Right atrium auricular region (tissue), 2 donors: ENCODE results near the gene RASGRP3. TPM values are rescaled to one million over a fixed set of nuclear protein-coding genes. Genes with fewer than 3 reads are reported as not detected.

Experiments used
- DNase-seq: peaks from one replicate; pipeline ENCODE4 v3.0.0-alpha.2; 2019; ENCODE audit warnings: low spot score
- H3K27ac ChIP-seq, 2 donors: fragments of 200-600 bp; sonication (generic); 1 replicate in 1 of 2; 2 replicates in 1 of 2; pipeline ENCODE4 v1.5.1; 2016 to 2019
- H3K27me3 ChIP-seq, 2 donors: fragments of 200-600 bp; sonication (generic); one replicate each; pipeline versions ENCODE4 v1.5.1 to v1.6.0; 2017 to 2019
- H3K36me3 ChIP-seq: fragments of 200-600 bp; sonication (generic); one replicate; pipeline ENCODE4 v1.5.1; 2016
- H3K4me1 ChIP-seq, 2 donors: fragments of 200-600 bp; sonication (generic); one replicate each; pipeline versions ENCODE4 v1.5.1 to v1.6.0; 2017 to 2019
- H3K4me3 ChIP-seq, 2 donors: fragments of 200-600 bp; sonication (generic); 1 replicate in 1 of 2; 2 replicates in 1 of 2; pipeline ENCODE4 v1.5.1; 2017 to 2019; ENCODE audit warnings: mild to moderate bottlenecking in 1 of 2, moderate library complexity in 1 of 2
- H3K9me3 ChIP-seq, 2 donors: fragments of 200-600 bp; sonication (generic); one replicate each; pipeline ENCODE4 v1.5.1; 2019
- total RNA-seq, 2 donors: library from RNA; depleted of rRNA; stranded (reverse); fragments of >200 nt; gene quantifications; one replicate each; pipeline ENCODE4 v1.1.0, GENCODE V29; 2016
- TF ChIP-seq, protein P1 (sequence below), 2 donors: fragments of 200-600 bp; sonication (generic); IDR thresholded peaks; one replicate each; pipeline ENCODE4 v1.5.1; 2019; ENCODE audit warnings: antibody characterized with exemption in 2 of 2

RASGRP3 gene
- total RNA-seq, 2 donors from 2014 or later = 50.0 to 56.3 TPM

DNA sequence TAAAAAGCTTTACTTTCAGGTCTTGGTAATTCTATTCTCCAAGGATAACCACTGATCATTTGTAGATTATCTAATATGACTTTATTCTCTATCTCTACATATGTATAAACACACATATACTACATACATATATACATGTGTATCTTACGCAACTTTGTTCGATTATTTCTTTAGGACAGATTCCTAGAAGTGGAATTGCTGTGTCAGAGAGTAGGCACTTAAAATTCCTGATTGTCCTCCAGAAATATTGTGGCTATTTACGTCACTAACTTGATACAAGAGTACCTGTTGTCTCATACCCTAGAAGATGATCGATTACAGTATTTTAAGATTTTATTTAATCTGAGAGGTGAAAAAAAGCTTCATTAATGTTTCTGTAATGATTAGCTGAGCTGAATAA, 64.8 kb downstream of the RASGRP3 start:
- Histone ChIP-seq H3K27ac (no peak overlapping the region), H3K4me1 (no peaks in the 10 kb centered on the region), H3K4me3 (no peak overlapping the region), H3K27me3 (no peaks in the 10 kb centered on the region), H3K9me3 (no peaks in the 10 kb centered on the region), H3K36me3 (peaks cover 13% of the 10 kb centered on the region)
- TF ChIP-seq, protein P1, sequence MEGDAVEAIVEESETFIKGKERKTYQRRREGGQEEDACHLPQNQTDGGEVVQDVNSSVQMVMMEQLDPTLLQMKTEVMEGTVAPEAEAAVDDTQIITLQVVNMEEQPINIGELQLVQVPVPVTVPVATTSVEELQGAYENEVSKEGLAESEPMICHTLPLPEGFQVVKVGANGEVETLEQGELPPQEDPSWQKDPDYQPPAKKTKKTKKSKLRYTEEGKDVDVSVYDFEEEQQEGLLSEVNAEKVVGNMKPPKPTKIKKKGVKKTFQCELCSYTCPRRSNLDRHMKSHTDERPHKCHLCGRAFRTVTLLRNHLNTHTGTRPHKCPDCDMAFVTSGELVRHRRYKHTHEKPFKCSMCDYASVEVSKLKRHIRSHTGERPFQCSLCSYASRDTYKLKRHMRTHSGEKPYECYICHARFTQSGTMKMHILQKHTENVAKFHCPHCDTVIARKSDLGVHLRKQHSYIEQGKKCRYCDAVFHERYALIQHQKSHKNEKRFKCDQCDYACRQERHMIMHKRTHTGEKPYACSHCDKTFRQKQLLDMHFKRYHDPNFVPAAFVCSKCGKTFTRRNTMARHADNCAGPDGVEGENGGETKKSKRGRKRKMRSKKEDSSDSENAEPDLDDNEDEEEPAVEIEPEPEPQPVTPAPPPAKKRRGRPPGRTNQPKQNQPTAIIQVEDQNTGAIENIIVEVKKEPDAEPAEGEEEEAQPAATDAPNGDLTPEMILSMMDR (IDR thresholded peaks at IDR 0.05) = no peak
- DNase-seq = no peak

GRCh38 chr2:33550206-33550605, 73.8 kb downstream of the RASGRP3 start:
- TF ChIP-seq, protein P1 (IDR thresholded peaks at IDR 0.05) = no peak
- DNase-seq = no peak
- H3K36me3 ChIP-seq = peaks cover 17% of the 10 kb centered on the region

DNA sequence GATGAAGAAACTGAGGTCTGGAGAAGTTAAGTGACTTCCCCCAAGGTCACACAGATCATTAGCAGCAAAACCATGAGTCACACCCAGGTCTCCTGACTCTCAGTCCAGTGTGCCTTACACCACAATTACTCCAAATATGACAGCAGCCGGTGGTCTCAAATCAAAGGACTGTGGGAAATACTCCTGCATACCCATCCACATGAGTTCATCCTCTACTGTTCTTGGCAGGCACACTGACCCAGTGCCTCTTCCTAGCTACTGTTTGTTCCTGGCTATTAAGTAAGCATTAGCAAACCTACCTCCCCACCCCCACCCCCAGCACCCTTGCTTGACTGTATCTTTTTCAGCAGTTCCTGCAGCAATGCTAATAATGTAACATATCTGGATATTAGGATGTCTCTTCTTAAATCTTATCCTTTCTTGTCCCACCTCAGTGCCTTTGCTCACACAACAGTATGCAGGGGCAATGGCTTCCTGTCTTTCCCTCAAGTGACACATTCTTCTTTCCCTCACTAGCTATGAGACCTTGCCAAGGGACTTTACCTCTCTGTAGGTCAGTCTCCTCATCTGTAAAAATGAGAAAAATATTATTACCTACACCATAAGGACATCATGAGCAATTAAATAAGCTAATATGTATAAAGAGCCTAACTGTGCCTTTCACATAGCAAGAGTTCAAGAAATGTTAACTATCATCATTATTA, 76.5 kb downstream of the RASGRP3 start:
- TF ChIP-seq, protein P1 (IDR thresholded peaks at IDR 0.05) = no peak
- H3K4me3 ChIP-seq = no peak overlapping the region
- DNase-seq = no peak
- peaks cover 0 to 35% of the 10 kb centered on the region in 2 donors for H3K4me1 ChIP-seq
- H3K9me3 ChIP-seq = no peaks in the 10 kb centered on the region
- no peaks in the 10 kb centered on the region for H3K27me3 ChIP-seq
- H3K27ac ChIP-seq = peak overlapping the region in 1 of 2 donors; percentile 22
- peaks cover 7% of the 10 kb centered on the region for H3K36me3 ChIP-seq

More at GRCh38 chr2:33550206-33550605, 73.8 kb downstream of the RASGRP3 start:
- Histone ChIP-seq H3K27me3 (no peaks in the 10 kb centered on the region), H3K9me3 (no peaks in the 10 kb centered on the region), H3K27ac (no peak overlapping the region), H3K4me1 (peaks cover 0 to 25% of the 10 kb centered on the region in 2 donors), H3K4me3 (no peak overlapping the region)

- H3K4me3 ChIP-seq = no peak overlapping the region
- peaks cover 19% of the 10 kb centered on the region for H3K36me3 ChIP-seq
- no peaks in the 10 kb centered on the region for H3K27me3 ChIP-seq
- H3K4me1 ChIP-seq = peaks cover 0 to 49% of the 10 kb centered on the region in 2 donors
- H3K27ac ChIP-seq = peak overlapping the region; percentile 66
- no peaks in the 10 kb centered on the region for H3K9me3 ChIP-seq
- TF ChIP-seq, protein P1 (IDR thresholded peaks at IDR 0.05) = no peak
- no peak for DNase-seq
Observed at GRCh38 chr2:33555681-33556080, 79.2 kb downstream of the RASGRP3 start.

- DNase-seq = no peak
- Histone ChIP-seq H3K36me3 (peaks cover 32% of the 10 kb centered on the region), H3K27ac (no peak overlapping the region), H3K4me1 (peaks cover 0 to 33% of the 10 kb centered on the region in 2 donors), H3K4me3 (no peak overlapping the region), H3K9me3 (no peaks in the 10 kb centered on the region), H3K27me3 (no peaks in the 10 kb centered on the region)
- TF ChIP-seq, protein P1 (IDR thresholded peaks at IDR 0.05) = no peak
Observed at GRCh38 chr2:33559328-33559727, 82.9 kb downstream of the RASGRP3 start.

DNA sequence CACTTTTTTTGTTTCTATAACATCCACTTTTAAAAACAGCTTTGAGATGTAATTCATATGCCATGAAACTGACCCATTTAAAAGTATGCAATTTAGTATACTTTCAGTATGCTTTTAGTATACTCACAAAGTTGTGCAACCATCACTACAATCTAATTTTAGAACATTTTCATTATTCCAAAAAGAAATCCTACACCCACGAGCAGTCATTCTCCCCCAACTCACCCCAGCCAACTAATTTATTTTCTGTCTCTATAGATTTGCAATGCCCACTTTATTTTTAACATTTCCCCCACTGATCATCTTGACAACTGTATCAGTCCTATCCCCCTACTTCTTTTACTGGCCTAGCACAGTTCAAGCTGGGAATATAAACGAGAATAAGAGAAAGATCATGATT, 83.6 kb downstream of the RASGRP3 start:
- H3K9me3 ChIP-seq = no peaks in the 10 kb centered on the region
- TF ChIP-seq, protein P1 (IDR thresholded peaks at IDR 0.05) = no peak

More for the DNA sequence above, 83.6 kb downstream of the RASGRP3 start:
- Histone ChIP-seq H3K27me3 (no peaks in the 10 kb centered on the region), H3K4me3 (no peak overlapping the region), H3K36me3 (peaks cover 33% of the 10 kb centered on the region), H3K4me1 (peaks cover 0 to 26% of the 10 kb centered on the region in 2 donors), H3K27ac (no peak overlapping the region)
- DNase-seq = no peak
